GM12892 (cell line): ENCODE data around the gene GFER.

Experiments used
- DNase-seq: peaks from one replicate; pipeline ENCODE4 v3.0.0; 2011; ENCODE audit not compliant: insufficient read length
- FAIRE-seq: peaks from 2 replicates; lab custom pipeline; 2011; peaks lifted over from hg19 to GRCh38; lab: Jason Lieb, UNC
- POLR2A ChIP-seq: IDR thresholded peaks from 2 replicates; pipeline ENCODE4 v1.6.1; 2011; ENCODE audit warnings: low read depth, low read length, control low read depth
- POLR2AphosphoS5 ChIP-seq: IDR thresholded peaks from 2 replicates; pipeline ENCODE4 v1.6.1; 2011; ENCODE audit warnings: low read depth, low read length, control low read depth
- TAF1 ChIP-seq: IDR thresholded peaks from 2 replicates; pipeline ENCODE4 v1.6.1; 2011; ENCODE audit warnings: low read depth, mild to moderate bottlenecking, control low read depth, low read length, borderline replicate concordance

The GFER gene

GRCh38 chr16:2037115-2037514 is 53.1 kb downstream of the GFER start:
- FAIRE-seq, result no peak
- TF ChIP-seq POLR2AphosphoS5, result no peak
- TF ChIP-seq POLR2A, result no peak
- no peak for TF ChIP-seq TAF1
- DNase-seq, result no peak
